Progenitor cell of endocrine pancreas (in vitro differentiated cells): ENCODE measurements around the gene SUN3. TPM values are rescaled to one million over a fixed set of nuclear protein-coding genes. Genes with fewer than 3 reads are reported as not detected.

Experiments used
- DNase-seq: peaks from one replicate; pipeline ENCODE4 v3.0.0; 2021; ENCODE audit warnings: low spot score; ENCODE audit not compliant: unreplicated experiment
- H3K27ac Mint-ChIP-seq: 2 replicates; pipeline ENCODE4 v1.8.0; 2021; ENCODE audit warnings: mild to moderate bottlenecking, moderate library complexity, mixed read lengths
- H3K27me3 Mint-ChIP-seq: 2 replicates; pipeline ENCODE4 v1.8.0; 2021; ENCODE audit warnings: mixed read lengths
- H3K36me3 Mint-ChIP-seq: 2 replicates; pipeline ENCODE4 v1.8.0; 2022; ENCODE audit warnings: mixed read lengths; ENCODE audit not compliant: insufficient read depth
- H3K4me1 Mint-ChIP-seq: 2 replicates; pipeline ENCODE4 v1.8.0; 2021; ENCODE audit warnings: low read depth, mixed read lengths
- H3K4me3 Mint-ChIP-seq: 2 replicates; pipeline ENCODE4 v1.8.0; 2021; ENCODE audit warnings: low read depth, mild to moderate bottlenecking, moderate library complexity, mixed read lengths
- H3K9me3 Mint-ChIP-seq: 2 replicates; pipeline ENCODE4 v1.8.0; 2021; ENCODE audit warnings: low read depth, mixed read lengths
- total RNA-seq: library from RNA; stranded (reverse); gene quantifications from 2 replicates; pipeline ENCODE4 v1.2.1, GENCODE V29; 2021
- TF ChIP-seq, protein P1 (sequence below): fragments of 200-600 bp; sonication (generic); IDR thresholded peaks from one replicate; pipeline ENCODE4 v1.5.0; 2021; ENCODE audit warnings: antibody characterized with exemption, mild to moderate bottlenecking; ENCODE audit not compliant: unreplicated experiment

SUN3 gene
- total RNA-seq, 1 donor from 2014 or later: not detected

DNA sequence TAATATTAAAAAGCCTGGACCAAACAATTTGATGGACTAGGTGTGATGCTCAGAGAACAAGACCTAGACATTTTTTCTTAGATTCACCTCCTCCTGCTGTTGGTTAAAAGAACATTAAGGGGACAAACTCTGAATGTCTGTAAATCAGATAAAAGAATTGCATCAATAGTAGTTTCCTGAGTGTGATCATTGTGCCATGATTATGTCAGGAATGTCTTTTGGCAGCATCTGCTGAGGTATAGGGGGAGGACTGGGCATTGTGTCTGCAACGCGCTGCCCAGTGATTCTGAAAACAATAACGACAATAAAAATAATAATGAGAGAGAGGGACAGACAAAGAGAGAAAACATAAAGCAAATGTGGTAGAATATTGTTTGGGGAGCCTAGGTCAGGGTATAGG, 13.3 kb upstream of the SUN3 start:
- H3K27me3 Mint-ChIP-seq: peaks cover 28% of the 10 kb centered on the region
- no peak for DNase-seq
- TF ChIP-seq, protein P1, sequence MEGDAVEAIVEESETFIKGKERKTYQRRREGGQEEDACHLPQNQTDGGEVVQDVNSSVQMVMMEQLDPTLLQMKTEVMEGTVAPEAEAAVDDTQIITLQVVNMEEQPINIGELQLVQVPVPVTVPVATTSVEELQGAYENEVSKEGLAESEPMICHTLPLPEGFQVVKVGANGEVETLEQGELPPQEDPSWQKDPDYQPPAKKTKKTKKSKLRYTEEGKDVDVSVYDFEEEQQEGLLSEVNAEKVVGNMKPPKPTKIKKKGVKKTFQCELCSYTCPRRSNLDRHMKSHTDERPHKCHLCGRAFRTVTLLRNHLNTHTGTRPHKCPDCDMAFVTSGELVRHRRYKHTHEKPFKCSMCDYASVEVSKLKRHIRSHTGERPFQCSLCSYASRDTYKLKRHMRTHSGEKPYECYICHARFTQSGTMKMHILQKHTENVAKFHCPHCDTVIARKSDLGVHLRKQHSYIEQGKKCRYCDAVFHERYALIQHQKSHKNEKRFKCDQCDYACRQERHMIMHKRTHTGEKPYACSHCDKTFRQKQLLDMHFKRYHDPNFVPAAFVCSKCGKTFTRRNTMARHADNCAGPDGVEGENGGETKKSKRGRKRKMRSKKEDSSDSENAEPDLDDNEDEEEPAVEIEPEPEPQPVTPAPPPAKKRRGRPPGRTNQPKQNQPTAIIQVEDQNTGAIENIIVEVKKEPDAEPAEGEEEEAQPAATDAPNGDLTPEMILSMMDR: no peak
- H3K36me3 Mint-ChIP-seq: no peaks in the 10 kb centered on the region
- H3K27ac Mint-ChIP-seq: no peak overlapping the region
- H3K9me3 Mint-ChIP-seq: no peaks in the 10 kb centered on the region
- no peaks in the 10 kb centered on the region for H3K4me1 Mint-ChIP-seq
- no peak overlapping the region for H3K4me3 Mint-ChIP-seq

DNA sequence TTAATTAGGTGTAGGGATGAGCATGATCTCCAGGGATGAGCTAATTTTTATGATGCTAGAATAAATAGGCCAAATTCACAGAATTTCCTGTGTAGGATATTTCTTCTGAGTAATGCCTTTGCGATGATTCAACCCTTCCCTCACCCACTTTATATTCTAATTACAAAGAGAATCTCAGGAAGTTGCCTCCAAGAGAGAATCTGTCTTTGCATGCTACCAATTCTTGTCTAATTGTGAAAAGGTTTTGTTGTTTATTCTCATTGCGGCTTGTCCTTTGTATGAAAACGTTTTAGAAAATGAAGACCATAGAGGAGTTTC, 12.7 kb upstream of the SUN3 start:
- H3K4me3 Mint-ChIP-seq: no peak overlapping the region
- no peaks in the 10 kb centered on the region for H3K36me3 Mint-ChIP-seq
- DNase-seq: no peak
- no peaks in the 10 kb centered on the region for H3K4me1 Mint-ChIP-seq
- H3K9me3 Mint-ChIP-seq: no peaks in the 10 kb centered on the region
- TF ChIP-seq, protein P1: no peak
- peaks cover 34% of the 10 kb centered on the region for H3K27me3 Mint-ChIP-seq
- no peak overlapping the region for H3K27ac Mint-ChIP-seq

DNA sequence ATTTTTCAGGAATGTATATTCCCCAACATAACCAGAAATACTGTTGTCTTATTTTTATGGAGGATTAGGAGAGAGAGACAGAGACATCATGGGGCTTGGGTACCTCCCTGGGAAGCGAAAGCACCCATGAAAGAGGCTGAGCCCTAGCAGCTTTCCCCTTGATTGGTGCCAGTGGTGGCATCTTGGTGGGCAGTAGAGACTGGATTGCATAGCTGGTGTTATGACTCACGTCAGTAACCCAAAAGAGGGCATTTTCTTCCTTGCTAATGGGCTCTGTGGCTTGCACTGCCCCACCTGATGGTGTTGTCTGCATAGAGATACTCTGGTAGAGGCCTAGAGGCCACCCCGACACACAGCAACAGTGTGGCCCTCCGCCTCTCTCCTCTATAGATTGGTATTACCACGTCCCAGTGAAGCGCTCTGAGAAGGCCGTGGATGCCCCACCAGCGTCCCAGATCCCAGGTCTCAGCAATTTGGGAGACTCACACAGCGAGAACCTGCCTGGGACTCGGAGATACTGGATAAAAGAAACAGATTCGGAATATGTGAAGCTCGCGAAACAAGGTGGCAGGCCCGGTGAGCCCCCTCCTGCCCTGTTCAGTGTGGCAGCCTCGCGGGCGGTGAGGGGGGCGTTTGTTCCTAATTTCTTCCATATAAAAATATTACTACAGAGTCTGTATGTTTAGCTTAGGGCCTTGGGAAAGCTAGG, 12.2 kb upstream of the SUN3 start:
- Mint-ChIP-seq H3K4me3 (no peak overlapping the region), H3K9me3 (no peaks in the 10 kb centered on the region), H3K27ac (no peak overlapping the region), H3K36me3 (no peaks in the 10 kb centered on the region), H3K27me3 (peaks cover 34% of the 10 kb centered on the region), H3K4me1 (peaks cover 2% of the 10 kb centered on the region)
- TF ChIP-seq, protein P1: no peak
- DNase-seq: no peak

DNA sequence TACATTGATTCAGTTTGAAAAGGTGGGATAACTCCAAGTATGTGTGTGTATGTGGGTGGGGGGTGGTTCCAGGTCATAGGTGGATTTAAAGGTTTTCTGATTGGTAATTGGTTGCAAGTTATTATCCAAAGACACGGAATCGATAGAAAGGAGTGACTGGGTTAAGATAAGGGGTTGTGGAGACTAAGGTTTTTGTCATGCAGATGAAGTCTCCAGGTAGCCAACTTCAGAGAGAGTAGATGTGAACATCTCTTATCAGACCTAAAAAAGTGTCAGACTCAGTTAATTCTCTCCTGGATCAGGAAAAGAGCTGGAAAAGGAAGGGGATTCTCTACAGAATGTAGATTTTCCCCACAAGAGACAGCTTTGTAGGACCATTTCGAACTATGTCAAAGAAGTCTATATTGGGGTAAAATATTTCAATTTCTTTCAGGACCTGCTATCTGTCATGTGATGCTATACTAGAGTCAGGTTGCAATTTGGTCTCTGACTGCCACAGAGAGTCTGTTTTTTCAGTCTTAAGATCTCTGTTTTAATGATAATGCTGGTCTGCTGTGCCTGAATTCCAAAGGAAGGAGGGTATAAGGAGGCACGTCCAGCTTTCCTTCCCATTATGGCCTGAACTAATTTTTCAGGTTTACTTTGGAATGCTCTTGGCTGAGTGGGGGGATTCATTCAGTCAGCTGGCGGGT, 10.1 kb upstream of the SUN3 start:
- Mint-ChIP-seq H3K4me3 (no peak overlapping the region), H3K9me3 (no peaks in the 10 kb centered on the region), H3K27me3 (peaks cover 39% of the 10 kb centered on the region), H3K4me1 (peaks cover 5% of the 10 kb centered on the region), H3K36me3 (no peaks in the 10 kb centered on the region), H3K27ac (no peak overlapping the region)
- TF ChIP-seq, protein P1: no peak
- DNase-seq: no peak

DNA sequence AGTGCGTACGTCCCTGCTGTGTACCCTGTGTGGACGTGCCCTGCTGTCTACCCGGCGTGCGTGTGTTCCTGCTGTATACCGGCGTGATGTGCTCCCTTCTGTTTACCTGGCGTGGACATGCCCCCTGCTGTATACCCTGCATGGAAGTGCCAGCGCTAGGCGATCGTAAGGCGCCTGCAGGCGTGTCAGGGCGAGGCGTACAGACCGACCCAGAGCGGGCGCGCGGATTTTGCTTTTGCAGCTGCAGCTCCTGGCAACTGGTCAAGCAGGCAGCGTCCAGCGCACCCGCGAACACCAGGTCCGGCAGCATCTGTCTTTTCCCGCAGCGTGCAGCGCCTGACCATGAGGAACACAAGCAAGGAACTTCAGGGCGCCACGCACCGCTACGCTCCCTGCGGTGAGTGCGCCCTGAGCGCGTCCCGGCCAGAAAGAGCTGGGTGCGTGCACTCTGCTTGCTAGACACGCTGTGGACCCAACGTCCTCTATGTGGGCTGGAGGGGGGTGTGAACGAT, 7.1 kb upstream of the SUN3 start:
- Mint-ChIP-seq H3K27ac (no peak overlapping the region), H3K36me3 (no peaks in the 10 kb centered on the region), H3K4me1 (peaks cover 5% of the 10 kb centered on the region), H3K27me3 (peaks cover 55% of the 10 kb centered on the region), H3K9me3 (no peaks in the 10 kb centered on the region), H3K4me3 (peak overlapping the region; percentile 76)
- TF ChIP-seq, protein P1: no peak
- peak; percentile 19 for DNase-seq
